ENCODE results near the gene TULP1. TPM values are rescaled to one million over a fixed set of nuclear protein-coding genes. Genes with fewer than 3 reads are reported as not detected.

The TULP1 gene
- total RNA-seq, 1 donor from 2014 or later, result not detected

DNA sequence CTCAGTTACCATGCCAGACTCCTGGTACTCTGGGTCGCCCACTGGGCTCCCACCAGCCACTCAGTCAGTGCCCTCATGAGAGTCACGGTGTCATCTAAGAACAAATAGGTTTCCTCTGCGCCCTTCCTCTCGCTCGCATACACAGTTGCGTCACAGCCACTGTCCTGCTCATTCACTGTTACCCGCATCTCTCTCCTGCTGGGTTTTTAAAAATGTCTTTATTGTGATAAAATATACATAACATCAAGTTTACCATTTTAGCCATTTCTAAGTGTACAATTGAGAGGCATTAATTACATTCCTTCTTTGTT, 19.8 kb downstream of the TULP1 start:
- Histone ChIP-seq H2AFZ (ENCODE audit: low read depth, low read length) (no peak overlapping the region), H3K4me2 (ENCODE audit: low read length) (peak overlapping the region; percentile 88), H3K4me3 (ENCODE audit: insufficient read depth, low read depth, low read length) (no peak overlapping the region), H3K36me3 (ENCODE audit: insufficient read depth, low read length) (no peaks in the 10 kb centered on the region), H3K9me3 (ENCODE audit: insufficient read depth, low read depth, low read length) (no peaks in the 10 kb centered on the region), H4K20me1 (ENCODE audit: insufficient read depth, low read length) (peaks cover 55% of the 10 kb centered on the region), H3K9ac (ENCODE audit: low read length) (no peak overlapping the region), H3K4me1 (ENCODE audit: insufficient read depth, low read length) (peaks cover 70% of the 10 kb centered on the region), H3K27me3 (ENCODE audit: insufficient read depth, low read length) (no peaks in the 10 kb centered on the region), H3K27ac (ENCODE audit: low read depth, low read length) (no peak overlapping the region), H3K79me2 (ENCODE audit: insufficient read depth, low read length) (peaks cover 83% of the 10 kb centered on the region)
- FAIRE-seq, result no peak
- H3K36me3 Mint-ChIP-seq (ENCODE audit: low read depth, unreplicated experiment), result peaks cover 3% of the 10 kb centered on the region
- peaks cover 1% of the 10 kb centered on the region for H3K9me3 Mint-ChIP-seq (ENCODE audit: unreplicated experiment)
- DNase-seq (ENCODE audit: low read depth), result no peak
- TF ChIP-seq EZH2 (IDR thresholded peaks at IDR 0.05; ENCODE audit: insufficient read depth, low read length), result no peak
- TF ChIP-seq, protein P1, sequence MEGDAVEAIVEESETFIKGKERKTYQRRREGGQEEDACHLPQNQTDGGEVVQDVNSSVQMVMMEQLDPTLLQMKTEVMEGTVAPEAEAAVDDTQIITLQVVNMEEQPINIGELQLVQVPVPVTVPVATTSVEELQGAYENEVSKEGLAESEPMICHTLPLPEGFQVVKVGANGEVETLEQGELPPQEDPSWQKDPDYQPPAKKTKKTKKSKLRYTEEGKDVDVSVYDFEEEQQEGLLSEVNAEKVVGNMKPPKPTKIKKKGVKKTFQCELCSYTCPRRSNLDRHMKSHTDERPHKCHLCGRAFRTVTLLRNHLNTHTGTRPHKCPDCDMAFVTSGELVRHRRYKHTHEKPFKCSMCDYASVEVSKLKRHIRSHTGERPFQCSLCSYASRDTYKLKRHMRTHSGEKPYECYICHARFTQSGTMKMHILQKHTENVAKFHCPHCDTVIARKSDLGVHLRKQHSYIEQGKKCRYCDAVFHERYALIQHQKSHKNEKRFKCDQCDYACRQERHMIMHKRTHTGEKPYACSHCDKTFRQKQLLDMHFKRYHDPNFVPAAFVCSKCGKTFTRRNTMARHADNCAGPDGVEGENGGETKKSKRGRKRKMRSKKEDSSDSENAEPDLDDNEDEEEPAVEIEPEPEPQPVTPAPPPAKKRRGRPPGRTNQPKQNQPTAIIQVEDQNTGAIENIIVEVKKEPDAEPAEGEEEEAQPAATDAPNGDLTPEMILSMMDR (IDR thresholded peaks at IDR 0.05; ENCODE audit: insufficient read depth, low read depth, low read length), result no peak
- peaks cover 50% of the 10 kb centered on the region for H3K4me1 Mint-ChIP-seq (ENCODE audit: low read depth, unreplicated experiment)
- no peaks in the 10 kb centered on the region for H3K27me3 Mint-ChIP-seq (ENCODE audit: low read depth, unreplicated experiment)
- H3K27ac Mint-ChIP-seq (ENCODE audit: unreplicated experiment), result peak overlapping the region; percentile 86
- peak overlapping the region; percentile 69 for H3K4me3 Mint-ChIP-seq (ENCODE audit: unreplicated experiment)

DNA sequence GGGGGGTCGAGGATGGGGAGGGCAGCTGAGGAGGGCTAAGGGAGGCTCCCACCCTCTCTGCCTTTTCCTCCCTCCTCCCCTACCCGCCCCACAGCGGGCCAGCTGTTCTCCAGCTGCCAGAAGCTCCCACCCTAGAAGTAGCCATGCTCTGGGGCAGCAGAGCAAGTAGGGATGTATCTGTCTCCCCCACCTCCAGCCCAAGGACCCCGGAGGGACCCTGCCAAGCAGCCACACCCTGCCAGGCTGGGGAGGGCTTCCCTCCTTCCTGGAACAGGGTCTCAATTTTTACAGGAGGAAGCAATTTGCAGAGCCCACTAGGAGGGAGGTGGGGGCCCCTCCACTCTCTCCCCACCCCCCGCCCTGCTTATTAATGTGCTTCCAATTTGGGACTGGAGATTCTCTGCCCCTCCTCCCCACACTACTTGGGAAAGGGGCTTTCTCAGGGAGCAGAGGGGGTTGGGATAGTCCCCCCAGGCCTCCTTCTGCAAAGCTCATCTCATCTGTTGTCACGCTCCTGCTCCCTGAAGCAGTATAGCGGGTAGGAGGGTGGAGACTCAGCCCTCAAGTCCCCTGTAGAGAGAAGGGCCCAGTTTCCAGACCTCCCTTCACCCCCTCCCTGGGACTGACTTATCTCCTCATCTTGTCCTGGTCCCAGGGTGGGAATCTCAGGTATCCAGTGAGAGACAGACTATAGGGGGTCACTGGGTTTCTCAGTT, 20.3 kb downstream of the TULP1 start:
- Histone ChIP-seq H4K20me1 (ENCODE audit: insufficient read depth, low read length) (peaks cover 60% of the 10 kb centered on the region), H3K79me2 (ENCODE audit: insufficient read depth, low read length) (peaks cover 88% of the 10 kb centered on the region), H2AFZ (ENCODE audit: low read depth, low read length) (no peak overlapping the region), H3K4me3 (ENCODE audit: insufficient read depth, low read depth, low read length) (no peak overlapping the region), H3K27me3 (ENCODE audit: insufficient read depth, low read length) (no peaks in the 10 kb centered on the region), H3K9ac (ENCODE audit: low read length) (peak overlapping the region; percentile 18), H3K4me1 (ENCODE audit: insufficient read depth, low read length) (peaks cover 74% of the 10 kb centered on the region), H3K27ac (ENCODE audit: low read depth, low read length) (no peak overlapping the region), H3K9me3 (ENCODE audit: insufficient read depth, low read depth, low read length) (no peaks in the 10 kb centered on the region), H3K4me2 (ENCODE audit: low read length) (peak overlapping the region; percentile 88), H3K36me3 (ENCODE audit: insufficient read depth, low read length) (no peaks in the 10 kb centered on the region)
- Mint-ChIP-seq H3K27ac (ENCODE audit: unreplicated experiment) (peak overlapping the region; percentile 86), H3K4me1 (ENCODE audit: low read depth, unreplicated experiment) (peaks cover 56% of the 10 kb centered on the region), H3K9me3 (ENCODE audit: unreplicated experiment) (peaks cover 1% of the 10 kb centered on the region), H3K27me3 (ENCODE audit: low read depth, unreplicated experiment) (no peaks in the 10 kb centered on the region), H3K36me3 (ENCODE audit: low read depth, unreplicated experiment) (peaks cover 3% of the 10 kb centered on the region), H3K4me3 (ENCODE audit: unreplicated experiment) (peak overlapping the region; percentile 69)
- TF ChIP-seq EZH2 (IDR thresholded peaks at IDR 0.05; ENCODE audit: insufficient read depth, low read length), result no peak
- TF ChIP-seq, protein P1 (IDR thresholded peaks at IDR 0.05; ENCODE audit: insufficient read depth, low read depth, low read length), result no peak
- FAIRE-seq, result no peak
- no peak for DNase-seq (ENCODE audit: low read depth)

DNA sequence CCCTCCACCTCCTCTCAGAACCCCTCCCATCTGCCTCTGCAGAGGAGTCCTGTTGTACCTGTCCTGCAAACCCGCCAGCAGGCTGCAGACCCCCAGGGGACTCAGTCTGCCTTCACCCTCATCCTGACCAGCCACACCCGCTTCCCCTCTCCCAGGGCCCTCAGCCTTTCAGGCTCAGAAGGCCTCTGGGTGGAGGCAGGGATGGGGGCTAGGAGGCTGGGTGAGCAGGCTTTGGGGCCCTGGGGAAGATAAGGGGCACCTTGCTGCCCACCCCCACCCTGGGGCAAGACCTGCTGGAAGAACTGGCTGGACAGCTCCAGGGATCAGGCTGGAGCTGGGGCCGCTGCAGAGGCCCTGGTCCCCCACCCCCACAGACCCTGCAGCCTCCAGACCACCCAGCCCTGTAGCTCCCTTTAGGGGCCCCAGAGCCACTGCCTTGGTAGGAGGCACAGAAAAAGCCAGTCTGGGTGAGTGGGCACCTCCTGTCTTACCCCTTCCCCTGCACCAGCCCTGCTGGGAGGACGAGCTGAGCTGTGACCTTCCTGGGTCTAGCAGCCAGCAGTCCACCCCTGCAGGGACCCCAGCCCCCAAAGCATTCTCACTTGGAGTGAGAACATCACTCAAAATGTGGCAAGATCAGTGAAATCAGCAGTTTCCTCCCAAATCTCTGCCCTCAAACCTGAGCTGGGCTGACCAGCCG, 21.0 kb downstream of the TULP1 start:
- Histone ChIP-seq H3K4me1 (ENCODE audit: insufficient read depth, low read length) (peaks cover 77% of the 10 kb centered on the region), H4K20me1 (ENCODE audit: insufficient read depth, low read length) (peaks cover 61% of the 10 kb centered on the region), H3K27ac (ENCODE audit: low read depth, low read length) (no peak overlapping the region), H3K79me2 (ENCODE audit: insufficient read depth, low read length) (peaks cover 95% of the 10 kb centered on the region), H2AFZ (ENCODE audit: low read depth, low read length) (no peak overlapping the region), H3K4me2 (ENCODE audit: low read length) (peak overlapping the region; percentile 88), H3K4me3 (ENCODE audit: insufficient read depth, low read depth, low read length) (no peak overlapping the region), H3K9me3 (ENCODE audit: insufficient read depth, low read depth, low read length) (no peaks in the 10 kb centered on the region), H3K27me3 (ENCODE audit: insufficient read depth, low read length) (no peaks in the 10 kb centered on the region), H3K9ac (ENCODE audit: low read length) (peak overlapping the region; percentile 67), H3K36me3 (ENCODE audit: insufficient read depth, low read length) (no peaks in the 10 kb centered on the region)
- H3K27me3 Mint-ChIP-seq (ENCODE audit: low read depth, unreplicated experiment), result no peaks in the 10 kb centered on the region
- H3K27ac Mint-ChIP-seq (ENCODE audit: unreplicated experiment), result peak overlapping the region; percentile 89
- TF ChIP-seq, protein P1 (IDR thresholded peaks at IDR 0.05; ENCODE audit: insufficient read depth, low read depth, low read length), result no peak
- no peak for TF ChIP-seq EZH2 (IDR thresholded peaks at IDR 0.05; ENCODE audit: insufficient read depth, low read length)
- FAIRE-seq, result no peak
- no peak for DNase-seq (ENCODE audit: low read depth)
- H3K4me3 Mint-ChIP-seq (ENCODE audit: unreplicated experiment), result peak overlapping the region; percentile 76
- peaks cover 1% of the 10 kb centered on the region for H3K9me3 Mint-ChIP-seq (ENCODE audit: unreplicated experiment)
- peaks cover 58% of the 10 kb centered on the region for H3K4me1 Mint-ChIP-seq (ENCODE audit: low read depth, unreplicated experiment)
- H3K36me3 Mint-ChIP-seq (ENCODE audit: low read depth, unreplicated experiment), result peaks cover 3% of the 10 kb centered on the region

All from astrocyte (in vitro differentiated cells and primary cell).